CD4-positive, alpha-beta memory T cell (primary cell): Measurements from ENCODE around the gene ARHGDIB. TPM values are rescaled to one million over a fixed set of nuclear protein-coding genes. Genes with fewer than 3 reads are reported as not detected.

ENCODE experiments used
- CTCF ChIA-PET: fragments of 350-600 bp; sonication (Branson Sonifier 250); formaldehyde crosslinking; loops from one replicate; lab custom pipeline; 2021; ENCODE audit warnings: inconsistent platforms; ENCODE audit not compliant: partially characterized antibody; lab: Charles Lee
- POLR2A ChIA-PET: fragments of 350-600 bp; sonication (Branson Sonifier 250); formaldehyde crosslinking; loops from one replicate; lab custom pipeline; 2021; ENCODE audit not compliant: partially characterized antibody; lab: Charles Lee
- DNase-seq, 5 donors: peaks; one replicate each; pipeline versions ENCODE4 v3.0.0 to v3.0.0-alpha.2; 2020 to 2022; ENCODE audit warnings: mixed read lengths in 1 of 5
- H3K27ac ChIP-seq: one replicate; pipeline ENCODE4 v1.7.0; 2013; ENCODE audit warnings: low read depth, low read length
- H3K27me3 ChIP-seq: 2 replicates; pipeline ENCODE4 v1.7.0; 2013; ENCODE audit warnings: mild to moderate bottlenecking, low read length, moderate library complexity; ENCODE audit not compliant: insufficient read depth
- H3K36me3 ChIP-seq: 2 replicates; pipeline ENCODE4 v1.7.0; 2013; ENCODE audit warnings: mild to moderate bottlenecking, low read length, moderate library complexity; ENCODE audit not compliant: insufficient read depth
- H3K4me1 ChIP-seq: 2 replicates; pipeline ENCODE4 v1.7.0; 2013; ENCODE audit warnings: mild to moderate bottlenecking, low read length, moderate library complexity; ENCODE audit not compliant: insufficient read depth
- H3K4me3 ChIP-seq, 2 donors: one replicate each; pipeline ENCODE4 v1.7.0; 2013; ENCODE audit warnings: low read length in 2 of 2, mild to moderate bottlenecking in 1 of 2
- H3K9me3 ChIP-seq, 2 donors: one replicate each; pipeline ENCODE4 v1.7.0; 2013; ENCODE audit warnings: low read length in 2 of 2, control low read depth in 1 of 2; ENCODE audit not compliant: control insufficient read depth in 1 of 2
- H3K27ac Mint-ChIP-seq, 7 donors: one replicate each; pipeline ENCODE4 v1.8.0; 2020 to 2021; ENCODE audit warnings: mixed read lengths in 7 of 7, mild to moderate bottlenecking in 6 of 7, inconsistent platforms in 3 of 7, moderate library complexity in 3 of 7
- H3K27me3 Mint-ChIP-seq, 2 donors: one replicate each; pipeline ENCODE4 v1.8.0; 2020 to 2021; ENCODE audit warnings: mixed read lengths in 2 of 2
- H3K36me3 Mint-ChIP-seq, 2 donors: one replicate each; pipeline ENCODE4 v1.8.0; 2020 to 2021; ENCODE audit warnings: mixed read lengths in 2 of 2, inconsistent platforms in 1 of 2, mild to moderate bottlenecking in 1 of 2
- H3K4me1 Mint-ChIP-seq, 4 donors: one replicate each; pipeline ENCODE4 v1.8.0; 2020 to 2021; ENCODE audit warnings: mixed read lengths in 4 of 4, mild to moderate bottlenecking in 1 of 4
- H3K4me3 Mint-ChIP-seq, 8 donors: one replicate each; pipeline ENCODE4 v1.8.0; 2020 to 2021; ENCODE audit warnings: mixed read lengths in 8 of 8, mild to moderate bottlenecking in 7 of 8, moderate library complexity in 6 of 8, inconsistent platforms in 3 of 8
- H3K9me3 Mint-ChIP-seq, 8 donors: one replicate each; pipeline ENCODE4 v1.8.0; 2020 to 2021; ENCODE audit warnings: mixed read lengths in 8 of 8, mild to moderate bottlenecking in 5 of 8, inconsistent platforms in 3 of 8, moderate library complexity in 1 of 8
- intact Hi-C: fragments of 100-400 bp; cut with micrococcal nuclease; formaldehyde crosslinking; loops from one replicate; pipeline ENCODE4 v1.15.1; 2023
- polyA plus RNA-seq, 2 donors: library from polyadenylated mRNA; unstranded; fragments of 300-500 nt; fragmentation: Illumina TruSeq; gene quantifications; one replicate each; pipeline ENCODE4 v1.2.3, GENCODE V29; 2021
- total RNA-seq, 2 experiments: library from RNA; stranded (reverse); gene quantifications; one replicate each; pipeline ENCODE4 v1.2.3, GENCODE V29; 2021

The ARHGDIB gene
- total and polyA plus RNA-seq, 4 experiments from 2014 or later = 717 to 4,406 (median 1,865) TPM

DNA sequence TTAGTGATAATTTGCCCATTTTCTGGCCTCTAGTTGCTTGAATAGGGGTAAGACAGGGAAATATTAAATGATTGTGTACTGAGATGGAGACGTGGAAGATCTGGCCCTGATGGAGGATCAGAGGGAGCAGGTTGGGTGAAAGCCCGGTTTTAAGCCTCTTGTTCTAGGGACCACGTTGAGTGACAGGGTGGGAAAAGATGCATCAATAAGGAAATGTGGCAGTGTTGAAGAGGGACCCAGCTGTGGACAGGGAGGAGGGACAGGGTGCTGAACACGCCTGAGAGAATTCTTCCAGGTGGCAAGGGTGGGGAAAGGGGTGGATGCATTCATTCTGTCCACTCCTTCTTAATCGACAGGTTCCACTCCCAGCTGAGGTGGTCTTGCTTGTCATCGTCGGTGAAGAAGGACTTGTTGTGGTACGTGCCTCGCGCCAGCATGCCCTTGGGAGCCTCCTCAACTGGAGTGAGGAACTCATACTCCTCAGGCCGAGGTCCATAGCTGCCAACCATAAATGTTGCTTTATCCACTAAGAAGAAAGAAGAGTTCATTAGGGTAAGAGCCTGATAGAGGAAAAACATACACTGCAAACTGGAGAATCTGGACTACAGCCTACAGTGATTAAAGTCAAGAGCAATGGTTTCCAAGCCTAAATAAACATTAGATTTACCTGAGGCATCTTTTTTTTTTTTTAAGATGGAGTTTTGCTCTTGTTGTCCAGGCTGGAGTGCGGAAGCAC, 19.0 kb downstream of the ARHGDIB start:
- no peak overlapping the region for H3K4me3 ChIP-seq
- CTCF ChIA-PET = no interaction called here
- no peaks in the 10 kb centered on the region for H3K9me3 ChIP-seq
- H3K27ac ChIP-seq = no peak overlapping the region
- Mint-ChIP-seq H3K4me1 (peaks cover 45 to 84% (median 71%) of the 10 kb centered on the region in 4 donors), H3K27me3 (no peaks in the 10 kb centered on the region), H3K4me3 (peak overlapping the region in 3 of 8 donors; percentile 3 to 7 (median 6)), H3K27ac (peak overlapping the region; percentile 5 to 64 (median 60)), H3K36me3 (peaks cover 65 to 86% of the 10 kb centered on the region in 2 donors), H3K9me3 (peaks cover 0 to 6% (median 0%) of the 10 kb centered on the region in 8 donors)
- DNase-seq = no peak
- H3K4me1 ChIP-seq = peaks cover 51% of the 10 kb centered on the region
- H3K36me3 ChIP-seq = peaks cover 54% of the 10 kb centered on the region
- POLR2A ChIA-PET = interaction anchor here (1.0 to 8.0 kb wide), 8 partner anchors 10 to 140 kb away, joined by 3 to 82 read pairs (median 4); partner anchors contain the start of gene ARHGDIB
- intact Hi-C loops = no loop called here
- no peaks in the 10 kb centered on the region for H3K27me3 ChIP-seq

DNA sequence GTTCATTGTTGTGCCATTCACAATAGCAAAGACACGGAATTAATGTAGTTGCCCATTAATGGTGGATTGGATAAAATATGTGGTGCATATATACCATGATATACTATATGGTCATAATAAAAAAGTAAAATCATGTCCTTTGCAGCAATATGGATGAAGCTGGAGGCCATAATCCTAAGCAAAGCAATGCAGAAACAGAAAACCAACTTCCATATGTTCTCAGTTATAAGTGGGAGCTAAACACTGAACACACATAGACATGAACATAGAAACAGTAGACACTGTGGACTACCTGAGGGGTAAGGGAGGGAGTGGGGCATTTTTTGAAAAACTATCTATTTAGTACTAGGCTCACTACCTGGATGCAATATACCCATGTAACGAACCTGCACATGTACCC, 20.0 kb downstream of the ARHGDIB start:
- H3K27ac ChIP-seq = no peak overlapping the region
- no peak overlapping the region for H3K4me3 ChIP-seq
- POLR2A ChIA-PET = interaction anchor here (0.7 to 8.0 kb wide), 9 partner anchors 10 to 139 kb away, joined by 3 to 82 read pairs (median 5); partner anchors contain the start of gene ARHGDIB
- CTCF ChIA-PET = interaction anchor here (2.3 kb wide), 1 partner anchor 54 kb away, joined by 13 read pairs; no protein-coding TSS in a partner anchor
- intact Hi-C loops = loop anchor here (2.0 kb wide), 1 partner anchor 21 kb away; no protein-coding TSS in a partner anchor
- no peaks in the 10 kb centered on the region for H3K27me3 ChIP-seq
- Mint-ChIP-seq H3K27me3 (no peaks in the 10 kb centered on the region), H3K36me3 (peaks cover 61 to 85% of the 10 kb centered on the region in 2 donors), H3K4me3 (no peak overlapping the region), H3K4me1 (peaks cover 45 to 79% (median 68%) of the 10 kb centered on the region in 4 donors), H3K27ac (peak overlapping the region in 3 of 7 donors; percentile 8 to 66 (median 11)), H3K9me3 (peaks cover 0 to 6% (median 0%) of the 10 kb centered on the region in 8 donors)
- no peaks in the 10 kb centered on the region for H3K9me3 ChIP-seq
- H3K36me3 ChIP-seq = peaks cover 44% of the 10 kb centered on the region
- no peak for DNase-seq
- H3K4me1 ChIP-seq = peaks cover 42% of the 10 kb centered on the region

- no peaks in the 10 kb centered on the region for H3K27me3 ChIP-seq
- Mint-ChIP-seq H3K27me3 (no peaks in the 10 kb centered on the region), H3K27ac (peak within 1 kb of the TSS; percentile 65 to 87 (median 82)), H3K36me3 (peaks cover 50 to 87% of the 10 kb centered on the region in 2 donors), H3K4me3 (peak within 1 kb of the TSS in 4 of 8 donors; percentile 7 to 57 (median 34)), H3K4me1 (peaks cover 33 to 61% (median 48%) of the 10 kb centered on the region in 4 donors), H3K9me3 (peaks cover 0 to 8% (median 0%) of the 10 kb centered on the region in 8 donors)
- no peak within 1 kb of the TSS for H3K27ac ChIP-seq
- no peaks in the 10 kb centered on the region for H3K9me3 ChIP-seq
- POLR2A ChIA-PET = interaction anchor here (1.0 to 8.0 kb wide), 11 partner anchors 9 to 57 kb away, joined by 3 to 82 read pairs (median 6); partner anchors contain the start of genes ARHGDIB and PDE6H
- H3K36me3 ChIP-seq = peaks cover 21% of the 10 kb centered on the region
- H3K4me1 ChIP-seq = peaks cover 24% of the 10 kb centered on the region
- intact Hi-C loops = loop anchor here (5.0 to 10.0 kb wide), 2 partner anchors 214 to 284 kb away; partner anchors contain the start of gene RERG
- H3K4me3 ChIP-seq = no peak within 1 kb of the TSS
- DNase-seq = no peak
- CTCF ChIA-PET = interaction anchor here (1.0 to 5.8 kb wide), 22 partner anchors 9 to 168 kb away, joined by 3 to 91 read pairs (median 8); partner anchors contain the start of genes ARHGDIB and PDE6H
These were observed 23.1 kb downstream of the ARHGDIB start, which contains the start of gene ERP27 for GRCh38 chr12:14938301-14938700. ERP27 (minus strand) TSS chr12:14938537; CDS start chr12:14938508, 29 bp downstream.

GRCh38 chr12:14937689-14938088, 23.7 kb downstream of the ARHGDIB start:
- peaks cover 55 to 90% of the 10 kb centered on the region in 2 donors for H3K36me3 Mint-ChIP-seq
- no peaks in the 10 kb centered on the region for H3K27me3 ChIP-seq
- no peak overlapping the region for H3K4me3 ChIP-seq
- peaks cover 0 to 8% (median 0%) of the 10 kb centered on the region in 8 donors for H3K9me3 Mint-ChIP-seq
- intact Hi-C loops = loop anchor here (1.0 to 10.0 kb wide), 5 partner anchors 24 to 285 kb away; partner anchors contain the start of genes ARHGDIB and RERG
- peaks cover 24% of the 10 kb centered on the region for H3K4me1 ChIP-seq
- peaks cover 23% of the 10 kb centered on the region for H3K36me3 ChIP-seq
- H3K9me3 ChIP-seq = no peaks in the 10 kb centered on the region
- ChIA-PET CTCF (interaction anchor here (1.0 to 5.8 kb wide), 31 partner anchors 8 to 168 kb away, joined by 3 to 91 read pairs (median 6); partner anchors contain the start of genes ARHGDIB and PDE6H), POLR2A (interaction anchor here (0.6 to 8.0 kb wide), 13 partner anchors 9 to 680 kb away, joined by 3 to 82 read pairs (median 6); partner anchors contain the start of genes ARHGDIB and PDE6H)
- no peaks in the 10 kb centered on the region for H3K27me3 Mint-ChIP-seq
- no peak overlapping the region for H3K27ac ChIP-seq
- peak overlapping the region; percentile 6 to 82 (median 65) for H3K27ac Mint-ChIP-seq
- DNase-seq = peak in 1 of 5 donors; percentile 45
- peak overlapping the region in 3 of 8 donors; percentile 7 to 20 (median 13) for H3K4me3 Mint-ChIP-seq
- peaks cover 33 to 59% (median 48%) of the 10 kb centered on the region in 4 donors for H3K4me1 Mint-ChIP-seq

GRCh38 chr12:14937014-14937413, 24.4 kb downstream of the ARHGDIB start:
- Histone ChIP-seq H3K36me3 (peaks cover 23% of the 10 kb centered on the region), H3K9me3 (no peaks in the 10 kb centered on the region), H3K27ac (no peak overlapping the region), H3K27me3 (no peaks in the 10 kb centered on the region), H3K4me3 (no peak overlapping the region), H3K4me1 (peaks cover 24% of the 10 kb centered on the region)
- H3K36me3 Mint-ChIP-seq = peaks cover 55 to 90% of the 10 kb centered on the region in 2 donors
- peak overlapping the region in 5 of 7 donors; percentile 24 to 66 (median 59) for H3K27ac Mint-ChIP-seq
- intact Hi-C loops = loop anchor here (1.0 to 10.0 kb wide), 5 partner anchors 24 to 285 kb away; partner anchors contain the start of genes ARHGDIB and RERG
- peaks cover 0 to 8% (median 0%) of the 10 kb centered on the region in 8 donors for H3K9me3 Mint-ChIP-seq
- no peak for DNase-seq
- no peaks in the 10 kb centered on the region for H3K27me3 Mint-ChIP-seq
- ChIA-PET CTCF (interaction anchor here (1.1 to 5.8 kb wide), 29 partner anchors 8 to 132 kb away, joined by 3 to 91 read pairs (median 7); partner anchors contain the start of genes ARHGDIB and PDE6H), POLR2A (interaction anchor here (1.3 to 8.0 kb wide), 9 partner anchors 10 to 679 kb away, joined by 3 to 82 read pairs (median 12); partner anchors contain the start of gene ARHGDIB)
- H3K4me1 Mint-ChIP-seq = peaks cover 33 to 54% (median 44%) of the 10 kb centered on the region in 4 donors
- no peak overlapping the region for H3K4me3 Mint-ChIP-seq

DNA sequence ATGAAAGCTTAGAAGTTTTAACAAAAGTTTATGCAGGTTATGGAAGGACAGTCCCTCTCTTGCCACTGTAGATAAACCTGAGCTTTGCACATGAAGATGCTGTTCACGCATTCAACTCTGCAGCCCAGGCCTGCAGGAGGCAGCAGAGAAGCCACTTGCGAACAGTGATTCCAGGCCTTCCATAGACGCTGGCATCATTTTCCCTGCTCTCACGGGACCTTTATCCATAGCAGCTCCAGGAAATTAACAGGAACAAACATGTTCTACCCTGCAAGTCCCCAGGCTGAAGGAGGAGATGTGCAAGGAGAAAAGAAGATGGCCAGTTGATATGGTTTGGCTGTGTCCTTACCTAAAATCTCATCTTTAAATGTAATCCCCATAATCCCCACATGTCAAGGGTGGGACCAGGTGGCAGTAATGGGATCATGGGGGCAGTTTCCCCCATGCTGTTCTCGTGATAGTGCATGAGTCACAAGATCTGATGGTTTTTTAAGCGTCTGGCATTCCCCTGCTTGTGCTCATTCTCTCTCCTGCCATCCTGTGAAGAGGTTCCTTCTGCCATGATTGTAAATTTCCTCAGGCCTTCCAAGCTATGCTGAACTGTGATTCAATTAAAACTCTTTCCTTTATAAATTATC, 25.1 kb downstream of the ARHGDIB start:
- Mint-ChIP-seq H3K4me1 (peaks cover 33 to 52% (median 41%) of the 10 kb centered on the region in 4 donors), H3K9me3 (peaks cover 0 to 8% (median 0%) of the 10 kb centered on the region in 8 donors), H3K36me3 (peaks cover 57 to 88% of the 10 kb centered on the region in 2 donors), H3K27me3 (no peaks in the 10 kb centered on the region), H3K4me3 (no peak overlapping the region), H3K27ac (peak overlapping the region in 2 of 7 donors; percentile 31 to 48)
- intact Hi-C loops = loop anchor here (2.0 to 10.0 kb wide), 3 partner anchors 92 to 286 kb away; partner anchors contain the start of gene RERG
- Histone ChIP-seq H3K36me3 (peaks cover 23% of the 10 kb centered on the region), H3K4me1 (peaks cover 24% of the 10 kb centered on the region), H3K27ac (no peak overlapping the region), H3K27me3 (no peaks in the 10 kb centered on the region), H3K9me3 (no peaks in the 10 kb centered on the region), H3K4me3 (no peak overlapping the region)
- ChIA-PET CTCF (interaction anchor here (0.6 to 5.8 kb wide), 28 partner anchors 9 to 131 kb away, joined by 3 to 91 read pairs (median 6); partner anchors contain the start of gene PDE6H), POLR2A (interaction anchor here (1.1 to 8.0 kb wide), 9 partner anchors 11 to 679 kb away, joined by 3 to 82 read pairs (median 12); partner anchors contain the start of gene ARHGDIB)
- no peak for DNase-seq
